Neural progenitor cell (in vitro differentiated cells): ENCODE measurements around the gene GFM2.

ENCODE experiments used
- CTCF ChIP-seq: fragments of 200-600 bp; sonication (generic); IDR thresholded peaks from 2 replicates; pipeline ENCODE4 v1.5.1; 2017; ENCODE audit warnings: antibody characterized with exemption, mild to moderate bottlenecking
- EZH2 ChIP-seq: fragments of 200-600 bp; sonication (generic); IDR thresholded peaks from 2 replicates; pipeline ENCODE4 v1.6.1; 2017; ENCODE audit warnings: antibody characterized with exemption, mild to moderate bottlenecking, moderate library complexity

GRCh38 chr5:74736759-74737158 lies 30.2 kb downstream of the GFM2 start:
- TF ChIP-seq CTCF = no peak
- TF ChIP-seq EZH2 = no peak
